ENCODE measurements around the gene DOLPP1. TPM values are rescaled to one million over a fixed set of nuclear protein-coding genes. Genes with fewer than 3 reads are reported as not detected.

Gene DOLPP1
- total RNA-seq, 1 experiment from 2014 or later: 39.0 TPM

DNA sequence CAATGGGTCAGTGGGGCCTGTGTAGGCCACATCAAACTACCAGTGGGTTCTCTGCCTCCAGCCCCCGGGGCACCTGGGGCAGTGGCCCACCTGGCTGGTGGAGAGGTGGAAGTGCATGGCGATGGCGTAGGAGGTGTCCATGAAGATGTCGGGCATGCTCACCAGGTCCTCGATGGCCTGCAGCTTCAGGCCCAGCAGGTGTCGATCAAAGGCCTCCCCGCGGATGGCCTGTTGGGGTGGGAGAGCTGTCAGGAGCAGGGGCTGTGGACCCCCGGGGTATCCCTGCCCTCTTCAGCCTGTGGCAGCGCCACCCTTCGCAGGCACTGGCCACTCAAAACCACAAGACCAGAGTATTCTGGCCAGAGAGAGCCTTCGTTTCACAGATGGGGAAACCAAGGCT is 15.0 kb downstream of the DOLPP1 start:
- Histone ChIP-seq H3K4me1 (no peaks in the 10 kb centered on the region), H3K9me3 (replicated peaks) (no peaks in the 10 kb centered on the region), H3K27ac (no peak overlapping the region), H3K27me3 (no peaks in the 10 kb centered on the region), H3K4me3 (no peak overlapping the region), H3K36me3 (no peaks in the 10 kb centered on the region)
- DNase-seq: no peak

- no peak for DNase-seq
- H3K36me3 ChIP-seq: no peaks in the 10 kb centered on the region
- H3K4me3 ChIP-seq: no peak overlapping the region
- no peaks in the 10 kb centered on the region for H3K27me3 ChIP-seq
- peaks cover 2% of the 10 kb centered on the region for H3K4me1 ChIP-seq
- H3K27ac ChIP-seq: no peak overlapping the region
- no peaks in the 10 kb centered on the region for H3K9me3 ChIP-seq (replicated peaks)
Observed at GRCh38 chr9:129097671-129098306, 16.9 kb downstream of the DOLPP1 start.

- Histone ChIP-seq H3K4me3 (no peak overlapping the region), H3K9me3 (replicated peaks) (no peaks in the 10 kb centered on the region), H3K27me3 (no peaks in the 10 kb centered on the region), H3K36me3 (no peaks in the 10 kb centered on the region), H3K4me1 (peaks cover 4% of the 10 kb centered on the region), H3K27ac (no peak overlapping the region)
- no peak for DNase-seq
Observed at GRCh38 chr9:129098328-129098727, 17.4 kb downstream of the DOLPP1 start.

DNA sequence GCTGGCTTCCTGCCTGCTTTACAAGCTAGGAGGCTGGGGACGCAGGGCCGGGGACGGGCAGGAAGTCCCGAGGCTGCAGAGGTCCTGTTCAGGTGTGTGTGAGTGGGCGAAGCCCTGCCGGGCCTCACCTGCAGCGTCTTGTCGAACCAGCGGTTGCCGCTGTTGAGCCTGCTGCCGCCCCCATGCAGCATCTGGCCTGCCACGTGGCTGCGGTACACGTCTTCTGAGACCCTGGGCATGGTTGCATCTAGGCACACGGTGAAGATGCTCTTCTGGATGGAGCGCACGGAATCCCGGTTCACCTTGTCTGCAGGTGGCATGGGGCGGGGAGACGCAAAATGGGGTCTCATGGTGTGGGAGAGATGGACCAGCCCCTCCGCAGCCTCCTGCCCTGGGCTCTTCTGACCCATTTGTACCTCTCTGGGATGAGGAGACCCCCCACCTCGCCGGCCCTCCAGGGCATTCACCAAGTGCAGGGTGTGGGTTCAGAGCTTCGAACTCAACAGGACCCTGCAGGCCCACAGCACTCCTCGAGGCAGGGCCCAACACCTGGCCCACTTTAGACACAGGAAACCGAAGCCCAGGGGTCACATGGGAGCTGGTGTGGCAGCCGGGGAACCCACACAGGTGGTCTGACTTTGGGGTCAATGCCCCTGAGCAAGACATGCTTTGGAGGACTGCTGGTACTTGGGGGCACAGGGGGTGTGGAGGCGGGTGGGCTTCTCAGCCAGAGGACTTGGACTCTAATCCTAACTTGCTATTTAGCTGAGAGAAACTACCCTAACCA is 19.7 kb downstream of the DOLPP1 start:
- Histone ChIP-seq H3K27ac (no peak overlapping the region), H3K4me1 (peaks cover 4% of the 10 kb centered on the region), H3K4me3 (no peak overlapping the region), H3K36me3 (no peaks in the 10 kb centered on the region), H3K27me3 (no peaks in the 10 kb centered on the region), H3K9me3 (replicated peaks) (no peaks in the 10 kb centered on the region)
- no peak for DNase-seq

DNA sequence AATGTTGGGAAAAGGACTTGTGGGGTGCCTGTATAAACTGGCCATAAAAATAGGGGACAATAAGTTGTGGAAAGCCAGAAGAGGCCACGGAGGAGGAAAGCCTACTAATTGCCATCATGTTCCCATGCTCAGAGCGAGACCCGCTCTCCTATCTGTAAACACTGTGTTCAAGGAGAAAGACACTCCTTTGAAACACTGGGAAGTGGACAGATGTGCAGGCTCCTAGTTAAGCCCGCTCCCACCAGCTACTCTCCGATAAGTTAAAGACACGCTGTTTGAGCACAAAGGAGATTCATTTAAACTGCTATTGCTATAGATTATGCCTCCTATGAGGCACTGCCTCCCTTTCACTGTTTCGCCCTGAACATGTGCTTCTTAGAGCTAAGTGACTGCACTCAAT is 20.4 kb downstream of the DOLPP1 start:
- no peaks in the 10 kb centered on the region for H3K36me3 ChIP-seq

GRCh38 chr9:129102095-129102525 is 21.2 kb downstream of the DOLPP1 start:
- no peaks in the 10 kb centered on the region for H3K27me3 ChIP-seq
- no peak overlapping the region for H3K4me3 ChIP-seq
- H3K4me1 ChIP-seq: peaks cover 4% of the 10 kb centered on the region
- H3K27ac ChIP-seq: no peak overlapping the region
- no peaks in the 10 kb centered on the region for H3K36me3 ChIP-seq
- DNase-seq: no peak
- no peaks in the 10 kb centered on the region for H3K9me3 ChIP-seq (replicated peaks)

More for the DNA sequence above, 20.4 kb downstream of the DOLPP1 start:
- DNase-seq: no peak
- Histone ChIP-seq H3K9me3 (replicated peaks) (no peaks in the 10 kb centered on the region), H3K4me3 (no peak overlapping the region), H3K4me1 (peaks cover 4% of the 10 kb centered on the region), H3K27me3 (no peaks in the 10 kb centered on the region), H3K27ac (no peak overlapping the region)

- DNase-seq: peak; percentile 78 to 83
- no peaks in the 10 kb centered on the region for H3K36me3 ChIP-seq
- no peak overlapping the region for H3K4me3 ChIP-seq
- no peaks in the 10 kb centered on the region for H3K9me3 ChIP-seq (replicated peaks)
- peaks cover 4% of the 10 kb centered on the region for H3K4me1 ChIP-seq
- no peak overlapping the region for H3K27ac ChIP-seq
- no peaks in the 10 kb centered on the region for H3K27me3 ChIP-seq
Observed at GRCh38 chr9:129102791-129103594, 22.1 kb downstream of the DOLPP1 start.

DNA sequence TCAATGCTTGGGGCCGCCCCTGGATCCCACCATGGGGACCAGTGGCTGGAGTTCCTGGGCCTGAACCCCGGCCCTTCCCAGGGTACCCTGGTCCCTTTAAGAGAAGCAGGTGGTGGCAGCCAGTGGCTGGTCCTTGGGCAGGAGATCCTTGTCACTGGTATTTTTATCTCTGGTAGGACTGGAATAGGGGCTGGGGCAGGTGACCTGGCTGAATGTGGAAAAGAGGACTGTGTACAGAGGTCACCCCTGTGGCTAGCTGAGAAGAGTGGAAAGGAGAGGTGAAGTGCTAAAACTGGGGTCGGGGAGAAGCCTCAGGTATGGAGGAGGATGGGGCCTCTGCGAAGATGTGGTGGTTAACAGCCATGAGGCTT is 22.7 kb downstream of the DOLPP1 start:
- no peak for DNase-seq
- no peaks in the 10 kb centered on the region for H3K36me3 ChIP-seq
- no peaks in the 10 kb centered on the region for H3K9me3 ChIP-seq (replicated peaks)
- H3K4me3 ChIP-seq: no peak overlapping the region
- no peaks in the 10 kb centered on the region for H3K27me3 ChIP-seq
- H3K4me1 ChIP-seq: peaks cover 4% of the 10 kb centered on the region
- H3K27ac ChIP-seq: no peak overlapping the region

DNA sequence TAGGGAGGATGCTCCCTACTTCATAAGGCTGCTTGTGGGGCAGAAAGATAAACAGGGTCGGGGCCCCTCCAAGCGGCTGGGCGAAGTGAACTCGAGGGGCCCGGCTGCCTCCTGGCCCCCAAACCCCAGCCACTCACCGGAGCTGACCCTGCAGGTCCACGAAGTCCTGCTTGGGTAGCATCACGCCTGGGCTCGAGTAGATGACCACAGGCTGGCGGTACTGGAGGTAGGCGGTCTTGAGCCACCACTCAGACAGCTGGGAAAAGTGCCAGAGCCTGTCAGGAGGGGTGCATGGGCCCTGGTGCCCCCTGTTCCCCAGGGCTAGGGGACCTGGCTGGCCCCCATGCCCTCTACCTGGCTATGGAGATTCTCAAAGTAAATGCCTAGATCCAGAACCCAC is 23.1 kb downstream of the DOLPP1 start:
- Histone ChIP-seq H3K27ac (no peak overlapping the region), H3K9me3 (replicated peaks) (no peaks in the 10 kb centered on the region), H3K36me3 (no peaks in the 10 kb centered on the region), H3K4me3 (no peak overlapping the region), H3K27me3 (no peaks in the 10 kb centered on the region), H3K4me1 (peaks cover 4% of the 10 kb centered on the region)
- no peak for DNase-seq

DNA sequence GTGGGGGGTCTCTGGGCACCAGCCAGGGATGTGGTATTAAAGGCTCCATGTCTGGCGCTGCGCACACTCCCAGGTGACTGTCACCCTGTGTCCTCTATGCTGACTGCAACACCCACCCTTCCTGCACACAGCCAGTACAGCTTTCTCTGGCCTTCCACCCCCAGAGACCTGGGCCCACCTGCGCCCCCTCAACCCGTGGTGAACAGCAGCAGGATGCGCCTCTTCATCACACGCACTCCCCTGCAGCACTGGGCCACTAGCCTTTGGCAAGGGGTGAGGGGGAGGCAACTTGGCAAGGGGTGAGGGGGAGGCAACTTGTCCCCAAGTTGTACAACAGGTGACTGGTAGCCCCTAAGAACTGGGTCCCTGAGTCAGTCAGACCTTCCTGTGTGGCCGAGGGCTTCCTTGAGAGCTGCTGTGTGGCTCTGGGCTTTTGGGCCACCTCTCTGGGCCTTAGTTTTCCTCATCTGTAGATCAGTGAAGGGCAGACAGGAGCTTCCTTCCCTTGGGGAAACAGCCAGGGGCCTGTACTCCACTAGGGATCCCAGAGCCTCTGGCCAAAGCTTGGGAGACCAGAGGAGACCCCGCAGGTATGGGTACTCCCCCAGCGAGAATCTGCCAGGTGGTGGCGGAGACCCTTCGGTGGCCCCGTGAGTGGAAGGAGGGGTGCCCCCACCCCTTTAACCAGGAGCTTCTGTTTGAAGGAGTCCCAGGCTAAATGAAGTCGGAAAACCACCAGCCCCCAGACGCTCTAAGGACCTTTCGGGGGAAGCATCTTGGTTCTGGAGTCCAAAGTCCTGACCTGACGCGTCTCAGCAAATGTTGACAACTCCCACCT is 25.2 kb downstream of the DOLPP1 start:
- Histone ChIP-seq H3K4me3 (no peak overlapping the region), H3K27ac (no peak overlapping the region), H3K4me1 (peaks cover 9% of the 10 kb centered on the region), H3K36me3 (no peaks in the 10 kb centered on the region), H3K27me3 (no peaks in the 10 kb centered on the region), H3K9me3 (replicated peaks) (no peaks in the 10 kb centered on the region)
- DNase-seq: no peak

DNA sequence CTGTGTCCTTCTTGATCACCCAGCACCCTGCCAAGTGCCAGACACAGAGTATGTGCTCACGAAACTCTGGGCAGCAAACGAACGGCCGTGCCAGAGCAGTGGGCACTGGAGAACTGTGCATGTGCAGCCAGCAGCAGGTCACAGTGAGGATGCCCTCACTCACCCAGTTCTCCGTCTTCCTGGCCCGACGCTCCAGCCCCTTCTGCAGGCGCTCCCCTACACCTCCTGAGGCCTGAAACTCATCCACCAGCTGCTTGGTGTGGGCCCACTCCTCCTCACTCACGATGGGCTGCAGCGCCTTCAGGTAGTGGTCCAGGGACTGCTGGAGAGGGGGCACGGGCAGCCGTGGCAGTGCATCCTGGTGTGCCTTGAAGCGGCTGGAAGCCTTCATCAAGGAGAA is 26.7 kb downstream of the DOLPP1 start:
- no peak overlapping the region for H3K4me3 ChIP-seq
- H3K36me3 ChIP-seq: no peaks in the 10 kb centered on the region
- no peaks in the 10 kb centered on the region for H3K9me3 ChIP-seq (replicated peaks)
- no peak overlapping the region for H3K27ac ChIP-seq
- DNase-seq: no peak
- H3K27me3 ChIP-seq: no peaks in the 10 kb centered on the region
- H3K4me1 ChIP-seq: peaks cover 8% of the 10 kb centered on the region

- H3K36me3 ChIP-seq: no peaks in the 10 kb centered on the region
- no peak overlapping the region for H3K27ac ChIP-seq
- H3K4me1 ChIP-seq: peaks cover 5% of the 10 kb centered on the region; the same call in 1 of the 2 replicates
- DNase-seq: no peak
- H3K9me3 ChIP-seq (replicated peaks): no peaks in the 10 kb centered on the region
- H3K27me3 ChIP-seq: no peaks in the 10 kb centered on the region
- no peak overlapping the region for H3K4me3 ChIP-seq
Observed at GRCh38 chr9:129108083-129108804, 27.3 kb downstream of the DOLPP1 start.

- Histone ChIP-seq H3K4me1 (peaks cover 5% of the 10 kb centered on the region; the same call in 1 of the 2 replicates), H3K36me3 (no peaks in the 10 kb centered on the region), H3K27me3 (no peaks in the 10 kb centered on the region), H3K27ac (no peak overlapping the region), H3K4me3 (no peak overlapping the region), H3K9me3 (replicated peaks) (no peaks in the 10 kb centered on the region)
- DNase-seq: no peak
Observed at GRCh38 chr9:129108805-129109536, 28.1 kb downstream of the DOLPP1 start.

Measured in SJCRH30 (cell line).